NCI-H2196 (cell line): ENCODE results near the gene SMIM38.
"Not testable (repeated sequence)": the region's sequence is repeated elsewhere in the genome, so short reads cannot be mapped to it uniquely, and the experiment has no call there.

Experiments used
- DNase-seq: peaks from one replicate; lab custom pipeline; 2025; ENCODE audit not compliant: unreplicated experiment; lab: John Stamatoyannopoulos, UW

The SMIM38 gene

GRCh38 chr11:69137151-69137844 is 18.4 kb upstream of the SMIM38 start:
- no peak for DNase-seq

- DNase-seq = no peak
Observed at GRCh38 chr11:69138265-69138664, 17.5 kb upstream of the SMIM38 start.

GRCh38 chr11:69140161-69140560 is 15.6 kb upstream of the SMIM38 start:
- not testable (repeated sequence) for DNase-seq

GRCh38 chr11:69140635-69141034 is 15.1 kb upstream of the SMIM38 start:
- DNase-seq = no peak

GRCh38 chr11:69141742-69142141 is 14.0 kb upstream of the SMIM38 start:
- DNase-seq = no peak

- no peak for DNase-seq
Observed at GRCh38 chr11:69142895-69143294, 12.8 kb upstream of the SMIM38 start.

GRCh38 chr11:69144316-69145049 is 11.3 kb upstream of the SMIM38 start:
- no peak for DNase-seq

GRCh38 chr11:69145050-69145380 is 10.7 kb upstream of the SMIM38 start:
- DNase-seq = no peak

- no peak for DNase-seq
Observed at GRCh38 chr11:69148377-69148762, 7.4 kb upstream of the SMIM38 start.

- no peak for DNase-seq
Observed at GRCh38 chr11:69148806-69149205, 6.9 kb upstream of the SMIM38 start.

- not testable (repeated sequence) for DNase-seq
Observed at GRCh38 chr11:69149338-69150045, 6.2 kb upstream of the SMIM38 start.

- no peak for DNase-seq
Observed at GRCh38 chr11:69150175-69150574, 5.6 kb upstream of the SMIM38 start.

GRCh38 chr11:69151836-69152235 is 3.9 kb upstream of the SMIM38 start:
- DNase-seq = no peak

GRCh38 chr11:69152733-69153421 is 2.9 kb upstream of the SMIM38 start:
- DNase-seq = no peak

- DNase-seq = no peak
Observed at GRCh38 chr11:69153661-69154060, 2.1 kb upstream of the SMIM38 start.

GRCh38 chr11:69154211-69154913 is 1.4 kb upstream of the SMIM38 start:
- DNase-seq = no peak

- DNase-seq = no peak
Observed at GRCh38 chr11:69154938-69155301, 815 bp upstream of the SMIM38 start.

GRCh38 chr11:69156235-69156639 is 502 bp downstream of the SMIM38 start:
- DNase-seq = no peak

- DNase-seq = no peak
Observed at GRCh38 chr11:69156673-69157155, 979 bp downstream of the SMIM38 start.

- DNase-seq = no peak
Observed at GRCh38 chr11:69157156-69157821, 1.6 kb downstream of the SMIM38 start.
